Measurements from ENCODE around the gene SLC23A1. TPM values are rescaled to one million over a fixed set of nuclear protein-coding genes. Genes with fewer than 3 reads are reported as not detected.
A peak's percentile ranks its signal among the peaks of the same experiment; 100 is the strongest.

SLC23A1 gene
- total and polyA plus RNA-seq, 2 experiments from 2014 or later: 0.06 TPM; not detected in 1

DNA sequence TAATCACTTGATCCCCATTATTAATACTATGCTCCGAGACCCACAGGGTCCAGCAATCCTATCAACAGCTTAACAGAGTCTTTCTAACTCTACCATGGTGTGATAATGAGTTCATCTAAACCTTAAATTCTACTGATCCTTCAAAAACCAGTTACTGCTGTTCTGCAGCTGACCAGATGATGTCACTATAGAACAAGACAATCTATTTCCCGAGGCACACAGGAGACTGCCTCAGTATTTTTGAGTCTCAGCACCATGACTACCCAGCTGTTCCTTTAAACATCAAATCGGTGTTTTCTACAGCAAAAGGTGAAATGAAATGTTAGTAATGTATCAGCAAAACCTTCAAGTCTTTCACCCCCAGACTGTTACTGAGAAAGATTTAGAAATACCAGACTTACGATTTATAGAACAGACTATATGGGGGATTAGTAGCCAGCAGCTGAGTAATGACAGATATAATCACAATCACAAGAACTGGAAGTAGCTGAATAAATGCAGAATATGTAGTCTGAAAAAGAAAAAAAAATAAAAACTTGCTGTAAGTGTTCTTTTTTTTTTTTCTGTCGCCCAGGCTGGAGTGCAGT is 39.3 kb upstream of the SLC23A1 start:
- Histone ChIP-seq H3K4me1 (ENCODE audit: low read depth) (peaks cover 30% of the 10 kb centered on the region), H3K36me3 (peaks cover 25% of the 10 kb centered on the region), H3K27ac (no peak overlapping the region), H3K4me3 (no peak overlapping the region), H3K27me3 (no peaks in the 10 kb centered on the region), H3K9me3 (ENCODE audit: low read depth) (no peaks in the 10 kb centered on the region)
- peak; percentile 88 for TF ChIP-seq CTCF (IDR thresholded peaks at IDR 0.05; ENCODE audit: low read depth, low read length)
- peak; percentile 67 to 84 for DNase-seq (ENCODE audit: low read depth in 1 of 2, low spot score in 1 of 2)

DNA sequence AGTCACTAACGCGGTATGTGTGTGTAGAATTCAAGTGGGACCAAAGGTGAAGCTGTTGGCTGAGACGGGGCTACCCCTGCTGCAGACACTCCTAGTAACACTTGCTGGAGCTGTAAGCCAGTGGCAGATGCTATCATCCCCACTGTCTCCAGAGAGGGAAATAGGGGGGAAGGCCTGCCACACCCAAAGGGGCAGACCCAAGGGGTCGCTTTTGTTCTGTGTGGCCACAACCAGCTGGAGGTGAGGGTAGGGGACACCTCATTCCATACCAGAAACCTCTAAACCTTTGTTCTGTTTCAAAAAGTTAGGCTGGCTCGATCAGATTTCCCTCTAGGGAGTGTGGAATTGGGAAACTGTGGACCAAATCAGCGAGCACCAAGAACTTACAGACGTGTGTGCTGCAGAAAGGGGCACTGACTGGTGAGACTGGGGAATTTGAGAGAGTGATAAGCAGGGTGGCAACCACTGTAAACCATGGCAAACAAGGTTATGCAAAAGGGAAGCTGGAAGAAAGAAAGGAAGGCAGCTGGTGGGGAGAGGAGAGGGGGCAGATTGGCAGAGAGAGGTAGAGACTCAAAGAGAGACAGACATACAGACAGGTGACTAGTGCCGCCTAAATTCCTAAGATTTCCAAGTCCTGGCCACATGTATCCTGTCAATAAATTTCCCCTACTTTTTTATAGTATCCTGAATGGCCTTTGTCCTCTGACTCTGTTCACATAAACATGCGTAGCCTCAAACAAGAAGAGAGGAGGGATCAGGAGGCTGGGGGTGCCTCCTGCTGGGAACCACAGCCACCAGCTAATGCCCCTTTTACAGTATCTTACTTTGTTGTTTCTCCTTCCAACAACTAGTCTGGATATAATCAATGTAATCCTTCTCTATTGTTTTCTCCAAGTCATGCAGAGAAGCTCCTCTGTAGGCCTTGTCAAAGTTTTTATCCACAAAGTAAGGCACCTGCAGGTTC is 36.4 kb upstream of the SLC23A1 start:
- Histone ChIP-seq H3K9me3 (ENCODE audit: low read depth) (no peaks in the 10 kb centered on the region), H3K27me3 (no peaks in the 10 kb centered on the region), H3K4me3 (no peak overlapping the region), H3K36me3 (peaks cover 8% of the 10 kb centered on the region), H3K27ac (peak overlapping the region; percentile 89), H3K4me1 (ENCODE audit: low read depth) (peaks cover 56% of the 10 kb centered on the region)
- no peak for DNase-seq (ENCODE audit: low read depth in 1 of 2, low spot score in 1 of 2)
- no peak for TF ChIP-seq CTCF (IDR thresholded peaks at IDR 0.05; ENCODE audit: low read depth, low read length)

- no peaks in the 10 kb centered on the region for H3K9me3 ChIP-seq (ENCODE audit: low read depth)
- no peak overlapping the region for H3K4me3 ChIP-seq
- TF ChIP-seq CTCF (IDR thresholded peaks at IDR 0.05; ENCODE audit: low read depth, low read length): no peak
- peaks cover 63% of the 10 kb centered on the region for H3K4me1 ChIP-seq (ENCODE audit: low read depth)
- no peaks in the 10 kb centered on the region for H3K27me3 ChIP-seq
- DNase-seq (ENCODE audit: low read depth in 1 of 2, low spot score in 1 of 2): peak in 1 of 2 donors; percentile 69
- peaks cover 2% of the 10 kb centered on the region for H3K36me3 ChIP-seq
- H3K27ac ChIP-seq: peak overlapping the region; percentile 89
Observed at GRCh38 chr5:139418793-139419192, 35.7 kb upstream of the SLC23A1 start.

DNA sequence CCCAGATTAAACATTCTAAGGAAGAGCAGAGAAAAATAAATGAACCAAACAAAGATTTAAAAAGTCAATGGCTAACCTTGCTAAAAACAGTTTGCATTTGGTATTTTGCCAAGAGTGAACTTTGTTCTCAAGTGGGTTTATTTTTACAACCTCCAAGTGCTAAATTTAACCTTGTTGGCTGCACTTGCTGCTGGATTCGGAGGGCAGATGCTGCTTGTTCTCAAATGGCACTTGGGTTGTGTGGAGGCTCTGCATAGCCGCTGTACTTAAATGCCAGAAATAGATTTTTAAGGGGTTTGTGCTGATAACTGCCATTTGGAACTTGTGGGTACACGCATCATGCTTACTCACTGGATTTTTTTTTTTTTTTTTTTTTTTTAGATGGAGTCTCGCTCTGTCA is 34.1 kb upstream of the SLC23A1 start:
- DNase-seq (ENCODE audit: low read depth in 1 of 2, low spot score in 1 of 2): peak in 1 of 2 donors; percentile 95
- H3K36me3 ChIP-seq: no peaks in the 10 kb centered on the region
- H3K27me3 ChIP-seq: no peaks in the 10 kb centered on the region
- no peaks in the 10 kb centered on the region for H3K9me3 ChIP-seq (ENCODE audit: low read depth)
- no peak for TF ChIP-seq CTCF (IDR thresholded peaks at IDR 0.05; ENCODE audit: low read depth, low read length)
- H3K27ac ChIP-seq: peak overlapping the region; percentile 94
- peaks cover 64% of the 10 kb centered on the region for H3K4me1 ChIP-seq (ENCODE audit: low read depth)
- no peak overlapping the region for H3K4me3 ChIP-seq

DNA sequence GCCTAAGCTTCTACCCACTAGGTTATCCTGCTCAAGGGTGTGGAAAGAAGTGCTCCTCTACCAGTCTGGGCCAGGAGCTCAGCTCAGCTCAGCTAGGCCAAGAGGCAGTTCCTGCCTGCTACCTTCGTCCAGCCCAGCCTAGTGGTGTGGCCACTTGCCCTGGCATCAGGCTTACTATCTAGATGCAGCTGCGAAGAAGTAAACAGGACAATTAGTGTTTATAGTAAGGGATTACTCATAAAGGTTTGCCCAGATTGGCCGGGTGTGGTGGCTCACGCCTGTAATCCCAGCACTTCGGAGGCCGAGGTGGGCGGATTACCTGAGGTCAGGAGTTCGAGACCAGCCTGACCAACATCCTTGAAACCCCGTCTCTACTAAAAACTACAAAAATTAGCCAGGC is 33.6 kb upstream of the SLC23A1 start:
- DNase-seq (ENCODE audit: low read depth in 1 of 2, low spot score in 1 of 2): no peak
- H3K4me3 ChIP-seq: no peak overlapping the region
- peak overlapping the region; percentile 94 for H3K27ac ChIP-seq
- H3K36me3 ChIP-seq: no peaks in the 10 kb centered on the region
- no peaks in the 10 kb centered on the region for H3K9me3 ChIP-seq (ENCODE audit: low read depth)
- TF ChIP-seq CTCF (IDR thresholded peaks at IDR 0.05; ENCODE audit: low read depth, low read length): no peak
- H3K27me3 ChIP-seq: no peaks in the 10 kb centered on the region
- peaks cover 64% of the 10 kb centered on the region for H3K4me1 ChIP-seq (ENCODE audit: low read depth)

All from cardiac muscle cell (in vitro differentiated cells and primary cell).